GM10266 (cell line): ENCODE measurements around the gene ARPC4.

ENCODE experiments used
- DNase-seq: peaks from one replicate; pipeline ENCODE4 v3.0.0; 2012; ENCODE audit errors: extremely low spot score
- CTCF ChIP-seq: IDR thresholded peaks from 2 replicates; pipeline ENCODE4 v1.5.1; 2012; ENCODE audit warnings: mild to moderate bottlenecking, low read depth; ENCODE audit not compliant: control insufficient read depth, insufficient read depth; ENCODE audit errors: missing control alignments

Gene ARPC4

GRCh38 chr3:9792405-9793160, at the start of gene ARPC4, which contains the start of gene TADA3:
TSS of gene ARPC4 (plus strand) at chr3:9793082. CDS start at chr3:9793122, 40 bp downstream.
TSS of gene TADA3 (minus strand) at chr3:9792473. CDS start at chr3:9791466, 1,007 bp downstream.
- TF ChIP-seq CTCF: no peak

GRCh38 chr3:9743548-9743947, 49.3 kb upstream of the ARPC4 start:
- DNase-seq: no peak
- TF ChIP-seq CTCF: no peak

More at GRCh38 chr3:9792405-9793160, at the start of gene ARPC4, which contains the start of gene TADA3:
- DNase-seq: peak; percentile 93

- TF ChIP-seq CTCF: no peak
- DNase-seq: no peak
Measured at GRCh38 chr3:9744162-9744561, 48.7 kb upstream of the ARPC4 start.

GRCh38 chr3:9745521-9745920, 47.4 kb upstream of the ARPC4 start:
- no peak for DNase-seq
- no peak for TF ChIP-seq CTCF

- DNase-seq: no peak
- TF ChIP-seq CTCF: no peak
Measured at GRCh38 chr3:9746330-9746729, 46.6 kb upstream of the ARPC4 start.

- no peak for TF ChIP-seq CTCF
- no peak for DNase-seq
Measured at GRCh38 chr3:9747267-9747666, 45.6 kb upstream of the ARPC4 start.

GRCh38 chr3:9748031-9748430, 44.9 kb upstream of the ARPC4 start:
- TF ChIP-seq CTCF: no peak
- no peak for DNase-seq
